Mucosa of rectum (tissue), 2 donors: Measurements from ENCODE around the gene PKD1L1.

Experiments
- H3K27ac ChIP-seq, 2 donors: one replicate each; pipeline ENCODE4 v1.7.0; 2013; ENCODE audit warnings: inconsistent platforms in 2 of 2, low read depth in 2 of 2, low read length in 2 of 2
- H3K27me3 ChIP-seq, 2 donors: one replicate each; pipeline ENCODE4 v1.7.0; 2013; ENCODE audit warnings: low read length in 2 of 2; ENCODE audit not compliant: control insufficient read depth in 2 of 2, insufficient read depth in 2 of 2
- H3K36me3 ChIP-seq, 2 donors: one replicate each; pipeline ENCODE4 v1.7.0; 2013; ENCODE audit warnings: low read length in 2 of 2; ENCODE audit not compliant: control insufficient read depth in 2 of 2, insufficient read depth in 2 of 2
- H3K4me1 ChIP-seq, 2 donors: one replicate each; pipeline ENCODE4 v1.7.0; 2013; ENCODE audit warnings: low read length in 2 of 2, mild to moderate bottlenecking in 1 of 2; ENCODE audit not compliant: control insufficient read depth in 2 of 2, insufficient read depth in 2 of 2
- H3K4me3 ChIP-seq, 2 donors: one replicate each; pipeline ENCODE4 v1.7.0; 2013; ENCODE audit warnings: low read length in 2 of 2
- H3K9ac ChIP-seq, 2 donors: one replicate each; pipeline ENCODE4 v1.7.0; 2013; ENCODE audit warnings: low read length in 2 of 2, low read depth in 1 of 2, mild to moderate bottlenecking in 1 of 2
- H3K9me3 ChIP-seq, 2 donors: one replicate each; pipeline ENCODE4 v1.7.0; 2013; ENCODE audit warnings: low read length in 2 of 2; ENCODE audit not compliant: control insufficient read depth in 2 of 2
- donor health status: healthy.
- donor health status: Normal muscosa, but diverticular disease.

The PKD1L1 gene

DNA sequence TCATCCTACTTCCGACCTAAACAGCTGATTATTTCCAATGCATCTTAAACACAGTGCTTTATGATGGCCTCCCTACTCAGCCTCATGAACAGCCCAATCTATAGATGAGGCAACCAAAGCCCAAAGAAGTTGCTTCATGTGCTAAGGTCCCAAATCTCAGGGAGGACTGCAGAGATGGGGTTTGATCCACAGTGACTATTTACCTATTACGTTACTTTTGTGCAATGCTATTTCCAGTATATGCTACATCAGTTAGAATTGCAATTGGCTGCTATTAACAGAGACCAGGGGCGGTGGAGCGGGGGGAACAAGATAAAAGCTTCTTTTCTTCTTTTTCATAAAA is 213.3 kb downstream of the PKD1L1 start:
- no peaks in the 10 kb centered on the region for H3K36me3 ChIP-seq
- no peak overlapping the region for H3K4me3 ChIP-seq
- no peak overlapping the region for H3K9ac ChIP-seq
- no peaks in the 10 kb centered on the region for H3K27me3 ChIP-seq
- H3K9me3 ChIP-seq, result no peaks in the 10 kb centered on the region
- no peak overlapping the region for H3K27ac ChIP-seq
- no peaks in the 10 kb centered on the region for H3K4me1 ChIP-seq

DNA sequence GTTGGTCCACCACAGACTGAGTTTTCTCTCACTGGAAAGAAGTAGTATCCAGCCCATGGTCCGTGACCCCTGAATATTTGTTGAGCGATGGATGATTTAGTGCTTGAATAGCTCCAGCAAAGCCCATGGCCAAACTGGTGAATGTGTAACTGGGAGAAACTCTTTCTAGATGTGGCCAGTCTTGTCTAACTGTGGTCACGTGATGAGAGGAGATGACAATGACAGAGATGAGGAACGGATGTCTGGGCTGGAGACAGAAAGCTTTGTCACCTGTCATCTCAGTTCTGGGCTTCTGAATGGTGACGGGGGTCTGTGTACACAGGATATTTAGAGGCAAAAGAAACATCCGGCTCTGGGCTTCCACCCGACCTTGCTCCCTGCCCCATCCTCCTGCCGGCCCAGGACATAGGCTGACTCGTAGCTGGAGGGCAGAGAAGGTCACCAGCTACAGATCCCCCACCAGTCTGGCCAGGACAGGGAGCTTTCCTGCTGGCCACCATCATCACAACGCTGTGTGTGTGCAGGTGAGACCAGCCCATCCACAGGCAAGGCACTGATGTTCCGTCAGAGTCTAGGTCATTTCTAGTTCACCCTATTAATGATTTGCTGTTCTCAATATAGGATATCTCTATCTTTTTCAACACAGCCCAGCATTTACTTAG is 213.8 kb downstream of the PKD1L1 start:
- no peaks in the 10 kb centered on the region for H3K4me1 ChIP-seq
- H3K9me3 ChIP-seq, result no peaks in the 10 kb centered on the region
- no peak overlapping the region for H3K9ac ChIP-seq
- no peaks in the 10 kb centered on the region for H3K36me3 ChIP-seq
- no peak overlapping the region for H3K27ac ChIP-seq
- H3K4me3 ChIP-seq, result no peak overlapping the region
- H3K27me3 ChIP-seq, result no peaks in the 10 kb centered on the region

DNA sequence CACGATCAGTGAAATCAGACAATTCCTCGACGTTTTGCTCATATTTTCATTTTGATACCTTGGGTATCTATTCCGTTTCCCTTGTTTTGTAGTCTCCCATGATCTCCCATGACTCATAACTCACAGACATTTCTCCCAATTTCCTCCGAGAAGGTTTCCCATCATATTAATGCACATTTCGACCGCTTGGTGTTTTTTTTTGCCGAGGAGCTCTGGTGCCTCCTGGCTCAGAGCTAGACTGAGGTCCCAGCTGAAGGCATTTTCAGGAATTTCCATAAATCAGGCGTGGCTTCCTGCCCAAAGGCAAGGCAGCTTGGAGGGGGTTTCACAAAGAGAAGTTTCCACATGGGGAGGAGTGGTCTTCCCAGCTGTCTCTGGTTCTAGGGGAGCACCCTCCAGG is 218.1 kb downstream of the PKD1L1 start:
- H3K27me3 ChIP-seq, result no peaks in the 10 kb centered on the region
- no peak overlapping the region for H3K9ac ChIP-seq
- H3K36me3 ChIP-seq, result no peaks in the 10 kb centered on the region
- H3K4me1 ChIP-seq, result no peaks in the 10 kb centered on the region
- no peaks in the 10 kb centered on the region for H3K9me3 ChIP-seq
- no peak overlapping the region for H3K27ac ChIP-seq
- H3K4me3 ChIP-seq, result no peak overlapping the region

DNA sequence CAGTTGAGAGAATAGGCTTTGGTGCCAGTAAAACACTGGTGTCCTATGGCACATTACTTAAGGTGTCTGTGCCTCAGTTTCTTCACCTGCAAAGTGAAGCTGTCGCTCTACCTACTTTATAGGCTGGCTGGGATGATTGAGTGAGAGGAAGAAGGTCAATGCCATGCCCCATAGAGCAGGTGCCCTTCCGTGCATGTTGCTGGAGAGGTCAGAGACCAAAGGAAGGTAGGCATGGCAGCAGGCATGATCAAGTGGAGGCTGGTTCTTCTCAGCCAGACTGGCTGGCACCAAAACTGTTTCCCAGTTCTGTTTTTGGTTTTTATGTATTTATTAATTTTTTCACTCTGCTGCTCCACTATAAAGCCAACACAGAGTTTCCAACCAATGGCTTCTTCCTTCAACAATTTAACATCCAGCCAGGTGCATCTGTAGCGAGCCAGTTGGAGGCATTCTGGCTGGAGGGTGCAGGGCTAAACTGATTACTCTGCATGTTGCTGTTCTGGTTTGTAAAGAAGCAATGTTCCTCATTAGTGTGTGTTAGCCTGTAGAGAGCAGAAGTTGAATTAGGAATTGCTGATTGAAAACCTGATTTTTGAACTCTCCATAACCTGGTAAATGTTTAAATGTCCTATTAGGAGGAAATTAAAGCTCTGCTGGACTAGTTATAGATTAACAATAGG is 222.1 kb downstream of the PKD1L1 start:
- Histone ChIP-seq H3K4me1 (no peaks in the 10 kb centered on the region), H3K27ac (no peak overlapping the region), H3K27me3 (no peaks in the 10 kb centered on the region), H3K9ac (no peak overlapping the region), H3K36me3 (no peaks in the 10 kb centered on the region), H3K4me3 (no peak overlapping the region), H3K9me3 (no peaks in the 10 kb centered on the region)

DNA sequence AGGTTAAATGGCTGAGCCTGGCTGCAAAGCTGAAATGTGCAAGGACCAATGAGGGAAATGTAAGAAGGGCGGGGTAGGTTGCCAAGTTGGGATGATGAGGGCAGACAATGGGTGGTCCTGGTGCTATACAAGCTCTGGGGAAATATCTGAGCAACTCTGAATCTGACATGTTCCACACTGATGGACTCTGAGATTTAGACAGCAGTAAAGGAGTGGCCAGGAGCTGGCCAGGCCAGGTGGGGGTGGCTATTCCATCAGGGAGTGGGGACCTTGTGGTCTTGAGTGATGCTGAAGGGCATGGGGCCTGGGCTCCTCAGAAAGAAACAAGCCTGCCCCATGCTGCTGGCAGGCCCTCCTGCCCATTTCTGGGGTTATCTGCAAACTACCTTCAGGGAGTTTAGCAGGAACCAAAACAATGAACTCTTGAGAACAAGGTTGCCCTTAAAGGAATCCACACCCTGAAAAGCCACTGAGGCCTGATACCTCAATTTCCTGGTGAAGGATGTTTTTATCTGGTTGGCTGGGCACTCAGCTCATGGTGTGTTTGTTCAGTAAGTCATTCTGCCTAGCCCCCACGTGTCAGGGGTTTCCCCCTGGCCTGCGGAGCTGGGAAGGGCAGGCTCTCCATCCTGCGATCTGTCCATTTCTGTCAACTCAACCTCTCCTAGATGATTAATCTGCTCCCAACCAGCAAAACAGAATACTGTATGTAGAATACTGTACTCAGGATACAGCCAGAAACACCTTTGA is 223.1 kb downstream of the PKD1L1 start:
- Histone ChIP-seq H3K27me3 (no peaks in the 10 kb centered on the region), H3K36me3 (no peaks in the 10 kb centered on the region), H3K27ac (no peak overlapping the region), H3K9me3 (no peaks in the 10 kb centered on the region), H3K9ac (no peak overlapping the region), H3K4me1 (no peaks in the 10 kb centered on the region), H3K4me3 (no peak overlapping the region)
